ENCODE data around the gene TAGLN3.

DNA sequence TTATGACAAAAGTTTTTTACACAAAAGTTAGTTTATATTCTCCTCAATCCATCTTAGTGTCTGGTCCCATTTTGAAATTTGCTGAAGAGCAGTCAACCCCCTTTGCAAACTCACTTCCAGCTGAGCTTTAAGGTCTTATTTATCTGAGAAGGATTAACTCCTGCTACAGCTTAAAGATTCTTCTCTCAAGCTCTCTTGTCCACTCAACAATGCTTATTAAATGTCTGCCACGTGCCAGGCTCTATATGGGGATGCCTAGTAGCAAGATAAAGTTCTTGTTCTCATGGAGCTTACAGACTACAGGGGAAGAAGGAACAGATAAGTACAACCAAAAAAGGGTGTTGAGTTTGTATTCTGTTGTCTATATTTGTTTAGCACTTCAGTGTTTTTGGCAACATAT is 54.5 kb downstream of the TAGLN3 start:
- TF ChIP-seq CTCF (conservative IDR thresholded peaks at IDR 0.05) (no peak), EZH2 (IDR thresholded peaks at IDR 0.05; ENCODE audit: low read depth) (no peak)

All from PC-9 (cell line).